Body of pancreas (tissue), 4 donors: ENCODE measurements around the gene AANAT. TPM values are rescaled to one million over a fixed set of nuclear protein-coding genes. Genes with fewer than 3 reads are reported as not detected.
"Not testable (repeated sequence)": the region's sequence is repeated elsewhere in the genome, so short reads cannot be mapped to it uniquely, and the experiment has no call there.

Experiments used
- ATAC-seq: fragments of 150-250 bp; one replicate; pipeline ENCODE4 v1.9.1; 2016
- DNase-seq, 4 donors: peaks; one replicate each; pipeline ENCODE4 v3.0.0-alpha.2; 2019
- H3K27ac ChIP-seq, 4 donors: fragments of 200-600 bp; sonication (generic); 1 replicate in 3 of 4; 2 replicates in 1 of 4; pipeline versions ENCODE4 v1.5.1 to v1.6.1; 2016 to 2019; ENCODE audit warnings: mild to moderate bottlenecking in 1 of 4, mixed read lengths in 1 of 4, moderate library complexity in 1 of 4
- H3K27me3 ChIP-seq, 2 donors: fragments of 200-600 bp; sonication (generic); one replicate each; pipeline ENCODE4 v1.6.0; 2016; ENCODE audit warnings: mild to moderate bottlenecking in 1 of 2
- H3K36me3 ChIP-seq, 2 donors: fragments of 200-600 bp; sonication (generic); replicated peaks in 1 of 2; 2 replicates each; pipeline ENCODE4 v1.5.1; 2016; ENCODE audit warnings: low read depth in 2 of 2; ENCODE audit not compliant: insufficient read depth in 1 of 2
- H3K4me1 ChIP-seq: fragments of 200-600 bp; sonication (generic); one replicate; pipeline ENCODE4 v1.6.0; 2016
- H3K4me3 ChIP-seq, 2 donors: fragments of 200-600 bp; sonication (generic); 1 replicate in 1 of 2; 2 replicates in 1 of 2; pipeline ENCODE4 v1.5.1; 2016 to 2019
- H3K9me3 ChIP-seq, 3 donors: fragments of 200-600 bp; sonication (generic); 1 replicate in 2 of 3; 2 replicates in 1 of 3; pipeline ENCODE4 v1.5.1; 2016
- CTCF ChIP-seq, 7 experiments: fragments of 450-650 bp in 4 of 7; fragments of 200-600 bp in 3 of 7; sonication (generic) in 3 of 7; IDR thresholded peaks; one replicate each; pipeline ENCODE4 v1.5.1; 2016 to 2019; ENCODE audit warnings: antibody characterized with exemption in 7 of 7
- POLR2A ChIP-seq, 3 donors: fragments of 450-650 bp; IDR thresholded peaks; one replicate each; pipeline ENCODE4 v1.6.1; 2016; ENCODE audit warnings: antibody characterized with exemption in 3 of 3, mild to moderate bottlenecking in 2 of 3
- WGBS, 2 donors: methylation state at CpG; one replicate each; pipeline ENCODE4 v1.1.5; 2017; 5-methylcytosine and 5-hydroxymethylcytosine counted together
- intact Hi-C: fragments of 100-400 bp; cut with DNase I; formaldehyde crosslinking; loops from one replicate; pipeline ENCODE4 v1.15.1; 2023
- total RNA-seq, 2 donors: library from RNA; depleted of rRNA; stranded (reverse); fragments of >200 nt; gene quantifications; one replicate each; pipeline ENCODE4 v1.1.0, GENCODE V29; 2016

AANAT gene
- total RNA-seq, 2 donors from 2014 or later = not detected

GRCh38 chr17:76506408-76507345 is 39.3 kb downstream of the AANAT start:
- Histone ChIP-seq H3K4me1 (peaks cover 32% of the 10 kb centered on the region), H3K27ac (no peak overlapping the region), H3K9me3 (no peaks in the 10 kb centered on the region), H3K36me3 (no peaks in the 10 kb centered on the region), H3K4me3 (no peak overlapping the region), H3K27me3 (no peaks in the 10 kb centered on the region)
- WGBS, 2 donors = 18 to 21% methylated on average over 18 to 24 of the region's 24 CpGs
- intact Hi-C loops = no loop called here
- ATAC-seq (peak; percentile 58), DNase-seq (peak; percentile 83 to 89 (median 86))
- TF ChIP-seq POLR2A (IDR thresholded peaks at IDR 0.05) (no peak), CTCF (IDR thresholded peaks at IDR 0.05) (peak; percentile 90 to 97 (median 95))

GRCh38 chr17:76508472-76509063 is 41.2 kb downstream of the AANAT start:
- H3K27me3 ChIP-seq, DNase-seq, H3K9me3 ChIP-seq, H3K36me3 ChIP-seq, H3K4me3 ChIP-seq, ATAC-seq, intact Hi-C loops, H3K27ac ChIP-seq: not testable (repeated sequence)
- 67 to 73% methylated on average over 14 of the region's 14 CpGs for WGBS, 2 donors
- peaks cover 14% of the 10 kb centered on the region for H3K4me1 ChIP-seq

GRCh38 chr17:76510831-76511244 is 43.4 kb downstream of the AANAT start:
- WGBS, 2 donors = 9 to 21% methylated on average over 7 to 9 of the region's 9 CpGs
- Histone ChIP-seq H3K4me1 (peaks cover 14% of the 10 kb centered on the region), H3K27me3 (no peaks in the 10 kb centered on the region), H3K27ac (peak overlapping the region in 1 of 4 donors; percentile 29), H3K9me3 (no peaks in the 10 kb centered on the region), H3K36me3 (no peaks in the 10 kb centered on the region), H3K4me3 (no peak overlapping the region)
- no peak for DNase-seq
- intact Hi-C loops = loop anchor here (5.0 to 10.0 kb wide), 2 partner anchors 109 to 206 kb away; partner anchors contain the start of gene QRICH2
- no peak for TF ChIP-seq POLR2A (IDR thresholded peaks at IDR 0.05)
- no peak for TF ChIP-seq CTCF (IDR thresholded peaks at IDR 0.05)
- ATAC-seq = no peak

GRCh38 chr17:76511668-76512365 is 44.4 kb downstream of the AANAT start:
- Histone ChIP-seq H3K36me3 (no peaks in the 10 kb centered on the region), H3K27me3 (no peaks in the 10 kb centered on the region), H3K27ac (no peak overlapping the region), H3K9me3 (no peaks in the 10 kb centered on the region), H3K4me1 (peaks cover 7% of the 10 kb centered on the region), H3K4me3 (no peak overlapping the region)
- intact Hi-C loops = loop anchor here (5.0 to 10.0 kb wide), 2 partner anchors 110 to 207 kb away; partner anchors contain the start of gene QRICH2
- DNase-seq (no peak), ATAC-seq (no peak)
- 79 to 80% methylated on average over 11 to 13 of the region's 13 CpGs for WGBS, 2 donors
- TF ChIP-seq CTCF (IDR thresholded peaks at IDR 0.05) (no peak), POLR2A (IDR thresholded peaks at IDR 0.05) (no peak)
